GM19468 (cell line): Measurements from ENCODE around the gene GREB1L.

ENCODE experiments used
- ATAC-seq: cut with Tn5 transposase; IDR thresholded peaks from one replicate; pipeline ENCODE4 v1.9.1; 2021; ENCODE audit warnings: mild to moderate bottlenecking, moderate library complexity, moderate number of reproducible peaks; ENCODE audit not compliant: unreplicated experiment; ENCODE audit errors: extremely low read depth

GREB1L gene

GRCh38 chr18:21534327-21534726 is 292.3 kb downstream of the GREB1L start:
- no peak for ATAC-seq

GRCh38 chr18:21538230-21538629 is 296.2 kb downstream of the GREB1L start:
- no peak for ATAC-seq

- ATAC-seq: no peak
Observed at GRCh38 chr18:21546423-21546822, 304.4 kb downstream of the GREB1L start.

GRCh38 chr18:21548647-21549046 is 306.6 kb downstream of the GREB1L start:
- no peak for ATAC-seq

- no peak for ATAC-seq
Observed at GRCh38 chr18:21550510-21550970, 308.5 kb downstream of the GREB1L start.

GRCh38 chr18:21557607-21558253 is 315.7 kb downstream of the GREB1L start:
- ATAC-seq: no peak

- ATAC-seq: no peak
Observed at GRCh38 chr18:21559195-21559594, 317.2 kb downstream of the GREB1L start.

GRCh38 chr18:21571772-21572171 is 329.7 kb downstream of the GREB1L start:
- ATAC-seq: no peak
